ACHN (cell line): ENCODE measurements around the gene NT5C3B.

Experiments
- DNase-seq: peaks from one replicate; pipeline ENCODE4 v3.0.0-alpha.2; 2015
- in situ Hi-C: cut with HindIII; loops from 2 replicates; pipeline ENCODE4 v1.10.0; 2017; ENCODE audit warnings: low sequenced_read_pairs, low pct_ligation_motif_present, low pct_unique_long_range_greater_than_20kb

The NT5C3B gene

GRCh38 chr17:41814195-41814594, 21.8 kb downstream of the NT5C3B start:
- peak; percentile 90 for DNase-seq
- in situ Hi-C loops = no loop called here

GRCh38 chr17:41813699-41814124, 22.3 kb downstream of the NT5C3B start:
- no peak for DNase-seq
- in situ Hi-C loops = no loop called here

- no peak for DNase-seq
- in situ Hi-C loops = no loop called here
These were observed 22.8 kb downstream of the NT5C3B start for GRCh38 chr17:41813152-41813680.

- in situ Hi-C loops = no loop called here
- DNase-seq = peak; percentile 89
These were observed 23.5 kb downstream of the NT5C3B start, which contains the start of gene FKBP10 for GRCh38 chr17:41812381-41813151. Gene FKBP10, plus strand, starts transcription at chr17:41813004. Its CDS starts 31 bp downstream, at chr17:41813035.

- DNase-seq = peak; percentile 79
- in situ Hi-C loops = no loop called here
These were observed 24.3 kb downstream of the NT5C3B start, which contains the start of gene P3H4 for GRCh38 chr17:41811549-41812380. Gene P3H4, minus strand, starts transcription at chr17:41811949. Its CDS starts 34 bp downstream, at chr17:41811915.

GRCh38 chr17:41810659-41811548, 25.1 kb downstream of the NT5C3B start:
- DNase-seq = no peak
- in situ Hi-C loops = no loop called here

GRCh38 chr17:41806685-41807445, 29.2 kb downstream of the NT5C3B start:
- DNase-seq = no peak
- in situ Hi-C loops = loop anchor here (10.0 kb wide), 1 partner anchor 62 kb away; no protein-coding TSS in a partner anchor

GRCh38 chr17:41803049-41804020, 32.7 kb downstream of the NT5C3B start:
- in situ Hi-C loops = loop anchor here (10.0 kb wide), 1 partner anchor 59 kb away; no protein-coding TSS in a partner anchor
- DNase-seq = no peak

- in situ Hi-C loops = loop anchor here (10.0 kb wide), 1 partner anchor 57 kb away; no protein-coding TSS in a partner anchor
- DNase-seq = peak; percentile 97
These were observed 34.4 kb downstream of the NT5C3B start for GRCh38 chr17:41801374-41802271.

- in situ Hi-C loops = loop anchor here (10.0 kb wide), 1 partner anchor 56 kb away; no protein-coding TSS in a partner anchor
- DNase-seq = peak; percentile 84
These were observed 35.2 kb downstream of the NT5C3B start for GRCh38 chr17:41800601-41801373.

GRCh38 chr17:41799366-41799765, 36.7 kb downstream of the NT5C3B start:
- no peak for DNase-seq
- in situ Hi-C loops = no loop called here

- no peak for DNase-seq
- in situ Hi-C loops = no loop called here
These were observed 38.7 kb downstream of the NT5C3B start for GRCh38 chr17:41797377-41797776.

- no peak for DNase-seq
- in situ Hi-C loops = no loop called here
These were observed 39.7 kb downstream of the NT5C3B start for GRCh38 chr17:41796121-41796895.

GRCh38 chr17:41794540-41794975, 41.5 kb downstream of the NT5C3B start:
- in situ Hi-C loops = no loop called here

More at GRCh38 chr17:41794540-41794975, 41.5 kb downstream of the NT5C3B start:
- DNase-seq = no peak
